Activated T-cell treated with anti-CD3 and anti-CD28 coated beads for 1 hour (primary cell): ENCODE results near the gene R3HDM1.

Source experiments
- DNase-seq: peaks from one replicate; pipeline ENCODE4 v3.0.0-alpha.2; 2020; ENCODE audit warnings: low read depth

Gene R3HDM1

GRCh38 chr2:135728064-135728743 is 196.9 kb downstream of the R3HDM1 start:
- DNase-seq = no peak

- DNase-seq = no peak
These were observed 201.3 kb downstream of the R3HDM1 start for GRCh38 chr2:135732561-135732960.

- DNase-seq = no peak
These were observed 201.8 kb downstream of the R3HDM1 start for GRCh38 chr2:135733045-135733444.

GRCh38 chr2:135736546-135736945 is 205.3 kb downstream of the R3HDM1 start:
- no peak for DNase-seq

- no peak for DNase-seq
These were observed 208.9 kb downstream of the R3HDM1 start for GRCh38 chr2:135740206-135740605.

GRCh38 chr2:135741043-135741394 is 209.7 kb downstream of the R3HDM1 start:
- DNase-seq = no peak

- peak; percentile 86 for DNase-seq
These were observed 210.4 kb downstream of the R3HDM1 start, which contains the start of gene UBXN4 for GRCh38 chr2:135741395-135742324. TSS of gene UBXN4 (plus strand) at chr2:135741855. CDS start at chr2:135741930, 75 bp downstream.

- DNase-seq = peak; percentile 14
These were observed 211.1 kb downstream of the R3HDM1 start for GRCh38 chr2:135742325-135742757.

GRCh38 chr2:135743860-135744259 is 212.6 kb downstream of the R3HDM1 start:
- DNase-seq = no peak

GRCh38 chr2:135744760-135745314 is 213.6 kb downstream of the R3HDM1 start:
- no peak for DNase-seq

GRCh38 chr2:135745545-135745944 is 214.3 kb downstream of the R3HDM1 start:
- no peak for DNase-seq

- no peak for DNase-seq
These were observed 224.3 kb downstream of the R3HDM1 start for GRCh38 chr2:135755573-135755972.

GRCh38 chr2:135756692-135757091 is 225.4 kb downstream of the R3HDM1 start:
- DNase-seq = no peak

- no peak for DNase-seq
These were observed 230.7 kb downstream of the R3HDM1 start for GRCh38 chr2:135762022-135762421.

- no peak for DNase-seq
These were observed 231.2 kb downstream of the R3HDM1 start for GRCh38 chr2:135762530-135762929.

- no peak for DNase-seq
These were observed 237.6 kb downstream of the R3HDM1 start for GRCh38 chr2:135768863-135769262.

GRCh38 chr2:135773319-135773718 is 242.0 kb downstream of the R3HDM1 start:
- DNase-seq = no peak

GRCh38 chr2:135773917-135774316 is 242.6 kb downstream of the R3HDM1 start:
- DNase-seq = no peak
